HepG2 (cell line): ENCODE data around the gene KIF1C. TPM values are rescaled to one million over a fixed set of nuclear protein-coding genes. Genes with fewer than 3 reads are reported as not detected.

Experiments
- ARNTL ChIP-seq: sonication (generic); formaldehyde crosslinking; IDR thresholded peaks from 2 replicates; pipeline ENCODE4 v1.4.0; 2020; ENCODE audit warnings: mild to moderate bottlenecking, missing genetic modification reagents
- ESRRA ChIP-seq: sonication (generic); formaldehyde crosslinking; IDR thresholded peaks from 2 replicates; pipeline ENCODE4 v1.5.1; 2020; ENCODE audit warnings: mild to moderate bottlenecking, low read depth, missing genetic modification reagents
- HINFP ChIP-seq: sonication (generic); formaldehyde crosslinking; IDR thresholded peaks from 2 replicates; pipeline ENCODE4 v1.4.0; 2020; ENCODE audit warnings: low read depth, mild to moderate bottlenecking, missing genetic modification reagents
- PHF8 ChIP-seq: sonication (generic); formaldehyde crosslinking; IDR thresholded peaks from 2 replicates; pipeline ENCODE4 v1.5.0; 2020; ENCODE audit warnings: missing genetic modification reagents
- ZNF235 ChIP-seq: sonication (generic); formaldehyde crosslinking; IDR thresholded peaks from 2 replicates; pipeline ENCODE4 v1.8.1; 2023; ENCODE audit warnings: mild to moderate bottlenecking, missing genetic modification reagents, borderline replicate concordance
- ZNF337 ChIP-seq: sonication (generic); formaldehyde crosslinking; IDR thresholded peaks from 2 replicates; pipeline ENCODE4 v1.5.1; 2020; ENCODE audit warnings: missing genetic modification reagents, low read depth, mild to moderate bottlenecking, borderline replicate concordance
- ZNF414 ChIP-seq: sonication (generic); formaldehyde crosslinking; IDR thresholded peaks from 2 replicates; pipeline ENCODE4 v1.5.0; 2020; ENCODE audit warnings: missing genetic modification reagents
- ZNF530 ChIP-seq: sonication (generic); formaldehyde crosslinking; IDR thresholded peaks from 2 replicates; pipeline ENCODE4 v1.5.0; 2020; ENCODE audit warnings: low read depth, mild to moderate bottlenecking, missing genetic modification reagents
- ZNF883 ChIP-seq: sonication (generic); formaldehyde crosslinking; IDR thresholded peaks from 2 replicates; pipeline ENCODE4 v1.5.1; 2020; ENCODE audit warnings: mild to moderate bottlenecking, missing genetic modification reagents; ENCODE audit errors: not compliant biosample characterization
- ZSCAN12 ChIP-seq: sonication (generic); formaldehyde crosslinking; IDR thresholded peaks from 2 replicates; pipeline ENCODE4 v1.9.0; 2021; ENCODE audit warnings: mild to moderate bottlenecking, missing genetic modification reagents
- polyA plus RNA-seq, 8 experiments: library from polyadenylated mRNA; depleted of rRNA in 3 of 8; stranded (reverse) in 7 of 8; unstranded in 1 of 8; fragments of >200 nt; fragmentation: Illumina TruSeq in 4 of 8; extraction: Trizol in 4 of 8; gene quantifications; 2 replicates each; pipeline versions ENCODE4 v1.2.1 to v1.2.3, GENCODE V29; 2011 to 2016; ENCODE audit warnings: low read depth in 4 of 8, missing spikeins in 1 of 8, mixed read lengths in 1 of 8; ENCODE audit not compliant: insufficient read depth in 1 of 8
- total RNA-seq, 5 experiments: library from RNA; depleted of rRNA; stranded (reverse); fragments of >200 nt; fragmentation: Illumina TruSeq; extraction: Trizol; gene quantifications; 2 replicates each; pipeline ENCODE4 v1.2.3, GENCODE V29; 2016; ENCODE audit warnings: low read depth in 1 of 5
- TF ChIP-seq, protein P1 (sequence below): sonication (generic); formaldehyde crosslinking; IDR thresholded peaks from 2 replicates; pipeline ENCODE4 v1.5.0; 2020; ENCODE audit warnings: missing genetic modification reagents, mild to moderate bottlenecking, borderline replicate concordance
- TF ChIP-seq, protein P2 (sequence below): IDR thresholded peaks from 2 replicates; pipeline ENCODE4 v1.6.1; 2016; ENCODE audit warnings: missing compliant biosample characterization, missing genetic modification reagents, borderline replicate concordance
- TF ChIP-seq, protein P3 (sequence below): sonication (generic); formaldehyde crosslinking; IDR thresholded peaks from 2 replicates; pipeline ENCODE4 v1.4.0; 2020; ENCODE audit warnings: missing genetic modification reagents, borderline replicate concordance
- TF ChIP-seq, protein P4 (sequence below): sonication (generic); formaldehyde crosslinking; IDR thresholded peaks from 2 replicates; pipeline ENCODE4 v1.5.0; 2020; ENCODE audit warnings: mild to moderate bottlenecking, missing genetic modification reagents, borderline replicate concordance
- TF ChIP-seq, protein P5 (sequence below): IDR thresholded peaks from 2 replicates; pipeline ENCODE4 v1.6.1; 2016; ENCODE audit warnings: low read depth, borderline replicate concordance

KIF1C gene
- total and polyA plus RNA-seq, 2 of the 13 experiments (the other 11 are each of a cell fraction or from before 2014, with no cell fraction given): 70.0 to 104 TPM

GRCh38 chr17:4986951-4987766 is 10.6 kb upstream of the KIF1C start, which contains the start of gene CAMTA2 (continued):
- TF ChIP-seq, protein P1, sequence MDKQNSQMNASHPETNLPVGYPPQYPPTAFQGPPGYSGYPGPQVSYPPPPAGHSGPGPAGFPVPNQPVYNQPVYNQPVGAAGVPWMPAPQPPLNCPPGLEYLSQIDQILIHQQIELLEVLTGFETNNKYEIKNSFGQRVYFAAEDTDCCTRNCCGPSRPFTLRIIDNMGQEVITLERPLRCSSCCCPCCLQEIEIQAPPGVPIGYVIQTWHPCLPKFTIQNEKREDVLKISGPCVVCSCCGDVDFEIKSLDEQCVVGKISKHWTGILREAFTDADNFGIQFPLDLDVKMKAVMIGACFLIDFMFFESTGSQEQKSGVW (CRISPR knock-in tag): no peak
- TF ChIP-seq, protein P2, sequence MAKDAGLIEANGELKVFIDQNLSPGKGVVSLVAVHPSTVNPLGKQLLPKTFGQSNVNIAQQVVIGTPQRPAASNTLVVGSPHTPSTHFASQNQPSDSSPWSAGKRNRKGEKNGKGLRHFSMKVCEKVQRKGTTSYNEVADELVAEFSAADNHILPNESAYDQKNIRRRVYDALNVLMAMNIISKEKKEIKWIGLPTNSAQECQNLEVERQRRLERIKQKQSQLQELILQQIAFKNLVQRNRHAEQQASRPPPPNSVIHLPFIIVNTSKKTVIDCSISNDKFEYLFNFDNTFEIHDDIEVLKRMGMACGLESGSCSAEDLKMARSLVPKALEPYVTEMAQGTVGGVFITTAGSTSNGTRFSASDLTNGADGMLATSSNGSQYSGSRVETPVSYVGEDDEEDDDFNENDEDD (CRISPR knock-in tag): peak; percentile 83; the same call in 1 of the 2 replicates
- TF ChIP-seq ZNF235 (CRISPR knock-in tag): peak; percentile 57
- TF ChIP-seq HINFP: no peak; the same call in 1 of the 2 replicates
- TF ChIP-seq ZSCAN12 (CRISPR knock-in tag): 0 out of 2 replicates have a peak, but pooled peaks have one; percentile 25
- TF ChIP-seq PHF8: peak; percentile 69; the same call in 1 of the 2 replicates
- no peak for TF ChIP-seq ZNF530 (CRISPR knock-in tag)
- TF ChIP-seq, protein P3, sequence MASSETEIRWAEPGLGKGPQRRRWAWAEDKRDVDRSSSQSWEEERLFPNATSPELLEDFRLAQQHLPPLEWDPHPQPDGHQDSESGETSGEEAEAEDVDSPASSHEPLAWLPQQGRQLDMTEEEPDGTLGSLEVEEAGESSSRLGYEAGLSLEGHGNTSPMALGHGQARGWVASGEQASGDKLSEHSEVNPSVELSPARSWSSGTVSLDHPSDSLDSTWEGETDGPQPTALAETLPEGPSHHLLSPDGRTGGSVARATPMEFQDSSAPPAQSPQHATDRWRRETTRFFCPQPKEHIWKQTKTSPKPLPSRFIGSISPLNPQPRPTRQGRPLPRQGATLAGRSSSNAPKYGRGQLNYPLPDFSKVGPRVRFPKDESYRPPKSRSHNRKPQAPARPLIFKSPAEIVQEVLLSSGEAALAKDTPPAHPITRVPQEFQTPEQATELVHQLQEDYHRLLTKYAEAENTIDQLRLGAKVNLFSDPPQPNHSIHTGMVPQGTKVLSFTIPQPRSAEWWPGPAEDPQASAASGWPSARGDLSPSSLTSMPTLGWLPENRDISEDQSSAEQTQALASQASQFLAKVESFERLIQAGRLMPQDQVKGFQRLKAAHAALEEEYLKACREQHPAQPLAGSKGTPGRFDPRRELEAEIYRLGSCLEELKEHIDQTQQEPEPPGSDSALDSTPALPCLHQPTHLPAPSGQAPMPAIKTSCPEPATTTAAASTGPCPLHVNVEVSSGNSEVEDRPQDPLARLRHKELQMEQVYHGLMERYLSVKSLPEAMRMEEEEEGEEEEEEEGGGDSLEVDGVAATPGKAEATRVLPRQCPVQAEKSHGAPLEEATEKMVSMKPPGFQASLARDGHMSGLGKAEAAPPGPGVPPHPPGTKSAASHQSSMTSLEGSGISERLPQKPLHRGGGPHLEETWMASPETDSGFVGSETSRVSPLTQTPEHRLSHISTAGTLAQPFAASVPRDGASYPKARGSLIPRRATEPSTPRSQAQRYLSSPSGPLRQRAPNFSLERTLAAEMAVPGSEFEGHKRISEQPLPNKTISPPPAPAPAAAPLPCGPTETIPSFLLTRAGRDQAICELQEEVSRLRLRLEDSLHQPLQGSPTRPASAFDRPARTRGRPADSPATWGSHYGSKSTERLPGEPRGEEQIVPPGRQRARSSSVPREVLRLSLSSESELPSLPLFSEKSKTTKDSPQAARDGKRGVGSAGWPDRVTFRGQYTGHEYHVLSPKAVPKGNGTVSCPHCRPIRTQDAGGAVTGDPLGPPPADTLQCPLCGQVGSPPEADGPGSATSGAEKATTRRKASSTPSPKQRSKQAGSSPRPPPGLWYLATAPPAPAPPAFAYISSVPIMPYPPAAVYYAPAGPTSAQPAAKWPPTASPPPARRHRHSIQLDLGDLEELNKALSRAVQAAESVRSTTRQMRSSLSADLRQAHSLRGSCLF (CRISPR knock-in tag): no peak
- no peak; the same call in 1 of the 2 replicates for TF ChIP-seq ESRRA (CRISPR knock-in tag)
- TF ChIP-seq ZNF883 (CRISPR knock-in tag): peak; percentile 76
- 0 out of 2 replicates have a peak, but pooled peaks have one; percentile 49 for TF ChIP-seq ZNF337
- TF ChIP-seq, protein P4, sequence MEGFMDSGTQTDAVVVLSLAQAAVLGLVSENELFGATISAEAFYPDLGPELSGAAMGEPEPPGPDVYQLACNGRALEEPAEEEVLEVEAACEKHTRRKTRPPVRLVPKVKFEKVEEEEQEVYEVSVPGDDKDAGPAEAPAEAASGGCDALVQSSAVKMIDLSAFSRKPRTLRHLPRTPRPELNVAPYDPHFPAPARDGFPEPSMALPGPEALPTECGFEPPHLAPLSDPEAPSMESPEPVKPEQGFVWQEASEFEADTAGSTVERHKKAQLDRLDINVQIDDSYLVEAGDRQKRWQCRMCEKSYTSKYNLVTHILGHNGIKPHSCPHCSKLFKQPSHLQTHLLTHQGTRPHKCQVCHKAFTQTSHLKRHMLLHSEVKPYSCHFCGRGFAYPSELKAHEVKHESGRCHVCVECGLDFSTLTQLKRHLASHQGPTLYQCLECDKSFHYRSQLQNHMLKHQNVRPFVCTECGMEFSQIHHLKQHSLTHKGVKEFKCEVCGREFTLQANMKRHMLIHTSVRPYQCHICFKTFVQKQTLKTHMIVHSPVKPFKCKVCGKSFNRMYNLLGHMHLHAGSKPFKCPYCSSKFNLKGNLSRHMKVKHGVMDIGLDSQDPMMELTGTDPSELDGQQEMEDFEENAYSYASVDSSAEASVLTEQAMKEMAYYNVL (CRISPR knock-in tag): no peak
- TF ChIP-seq, protein P5, sequence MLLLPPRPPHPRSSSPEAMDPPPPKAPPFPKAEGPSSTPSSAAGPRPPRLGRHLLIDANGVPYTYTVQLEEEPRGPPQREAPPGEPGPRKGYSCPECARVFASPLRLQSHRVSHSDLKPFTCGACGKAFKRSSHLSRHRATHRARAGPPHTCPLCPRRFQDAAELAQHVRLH (CRISPR knock-in tag): peak; percentile 91; the same call in 1 of the 2 replicates
- peak; percentile 72 for TF ChIP-seq ZNF414 (CRISPR knock-in tag)
- no peak for TF ChIP-seq ARNTL (CRISPR knock-in tag)
